Esophagus squamous epithelium (tissue), 4 donors: Measurements from ENCODE around the gene CYP2F1.

Source experiments
- CTCF ChIP-seq, 6 experiments: fragments of 450-650 bp in 4 of 6; fragments of 200-600 bp in 2 of 6; sonication (generic) in 2 of 6; IDR thresholded peaks; one replicate each; pipeline ENCODE4 v1.5.1; 2016 to 2019; ENCODE audit warnings: antibody characterized with exemption in 6 of 6, mild to moderate bottlenecking in 4 of 6, moderate library complexity in 4 of 6
- POLR2A ChIP-seq, 4 donors: fragments of 450-650 bp; IDR thresholded peaks; one replicate each; pipeline ENCODE4 v1.6.1; 2017; ENCODE audit warnings: antibody characterized with exemption in 4 of 4, mild to moderate bottlenecking in 4 of 4, moderate library complexity in 3 of 4

- TF ChIP-seq CTCF (IDR thresholded peaks at IDR 0.05) (no peak), POLR2A (IDR thresholded peaks at IDR 0.05) (no peak)
These were observed 61.9 kb downstream of the CYP2F1 start for GRCh38 chr19:41175801-41176777.
